K562 (cell line): Measurements from ENCODE around the gene ARHGAP12. TPM values are rescaled to one million over a fixed set of nuclear protein-coding genes. Genes with fewer than 3 reads are reported as not detected.

Experiments used
- ATAC-seq: fragments of 200-7000 bp; cut with Tn5 transposase; 3 replicates; pipeline ENCODE4 v1.9.1; 2020; ENCODE audit warnings: moderate library complexity
- BruUV-seq: library from RNA; stranded (reverse); fragments of 400-500 nt; replicated peaks from 2 replicates; lab custom pipeline; 2021; lab: Mats Ljungman, UMichigan
- CTCF ChIA-PET: fragments of 300-600 bp; formaldehyde crosslinking; extraction: SDS; loops from one replicate; lab custom pipeline; 2021; ENCODE audit warnings: low intra/inter-chr PET ratio; lab: Yijun Ruan, JAX
- POLR2A ChIA-PET: fragments of 300-600, 350-650 bp; sonication (Branson Sonifier 250); formaldehyde crosslinking; extraction: SDS; loops from one replicate; lab custom pipeline; 2021; ENCODE audit warnings: antibody characterized with exemption, inconsistent platforms; lab: Yijun Ruan, JAX
- DNase-seq, 4 experiments: peaks; one replicate each; pipeline versions ENCODE4 v3.0.0 to v3.0.0-alpha.2; 2011 to 2018; ENCODE audit warnings: low spot score in 3 of 4, mixed read lengths in 3 of 4; ENCODE audit errors: extremely low read depth in 1 of 4
- FAIRE-seq: peaks from 2 replicates; lab custom pipeline; 2011; peaks lifted over from hg19 to GRCh38; lab: Jason Lieb, UNC
- H2AFZ ChIP-seq: 2 replicates; pipeline ENCODE4 v1.6.0; 2011; ENCODE audit warnings: low read depth, low read length, control low read depth, inconsistent platforms
- H3K27ac ChIP-seq: fragments of 200-600 bp; 3 replicates; pipeline ENCODE4 v1.8.0; 2011; ENCODE audit warnings: low read depth, mild to moderate bottlenecking, control low read depth, inconsistent platforms, low read length, moderate library complexity, mixed read lengths; ENCODE audit errors: extremely low read depth
- H3K27me3 ChIP-seq, 2 experiments: fragments of 300-600 bp in 1 of 2; 2 replicates in 1 of 2; 3 replicates in 1 of 2; pipeline versions ENCODE4 v1.6.0 to v1.8.0; 2011; ENCODE audit warnings: inconsistent platforms in 2 of 2, low read length in 2 of 2, mild to moderate bottlenecking in 1 of 2, mixed read lengths in 1 of 2, moderate library complexity in 1 of 2; ENCODE audit not compliant: control insufficient read depth in 2 of 2, insufficient read depth in 2 of 2
- H3K36me3 ChIP-seq: fragments of 300-600 bp; 3 replicates; pipeline ENCODE4 v1.8.0; 2011; ENCODE audit warnings: mild to moderate bottlenecking, low read length, inconsistent platforms; ENCODE audit not compliant: control insufficient read depth, insufficient read depth
- H3K4me1 ChIP-seq, 2 experiments: fragments of 200-600 bp in 1 of 2; replicated peaks in 1 of 2; 2 replicates in 1 of 2; 3 replicates in 1 of 2; pipeline versions ENCODE4 v1.5.1 to v1.8.0; 2011; ENCODE audit warnings: inconsistent platforms in 2 of 2, low read length in 2 of 2, mild to moderate bottlenecking in 1 of 2, mixed read lengths in 1 of 2, moderate library complexity in 1 of 2; ENCODE audit not compliant: control insufficient read depth in 2 of 2, insufficient read depth in 2 of 2
- H3K4me2 ChIP-seq: 2 replicates; pipeline ENCODE4 v1.6.1; 2011; ENCODE audit warnings: low read length, control low read depth, inconsistent platforms, mixed read lengths; ENCODE audit not compliant: insufficient read depth
- H3K4me3 ChIP-seq: fragments of 200-600 bp; sonication (generic), shearing (Covaris generic); 2 replicates; pipeline ENCODE4 v1.5.1; 2016; ENCODE audit warnings: control low read depth, inconsistent platforms
- H3K79me2 ChIP-seq: fragments of 200-600 bp; 3 replicates; pipeline ENCODE4 v1.8.0; 2011; ENCODE audit warnings: low read length, inconsistent platforms; ENCODE audit not compliant: control insufficient read depth, insufficient read depth
- H3K9ac ChIP-seq, 2 experiments: 2 replicates each; pipeline versions ENCODE4 v1.6.0 to v1.6.1; 2011; ENCODE audit warnings: low read depth in 2 of 2, low read length in 2 of 2, control low read depth in 1 of 2, inconsistent platforms in 1 of 2, mild to moderate bottlenecking in 1 of 2, mixed read lengths in 1 of 2; ENCODE audit not compliant: insufficient read depth in 1 of 2
- H3K9me1 ChIP-seq: one replicate; pipeline ENCODE4 v1.6.0; 2011; ENCODE audit warnings: inconsistent platforms, mild to moderate bottlenecking, low read length, moderate library complexity; ENCODE audit not compliant: control insufficient read depth, insufficient read depth
- H3K9me3 ChIP-seq: replicated peaks from 2 replicates; pipeline ENCODE4 v1.5.1; 2011; ENCODE audit warnings: low read depth, low read length, inconsistent platforms; ENCODE audit not compliant: control insufficient read depth, insufficient read depth
- H4K20me1 ChIP-seq: replicated peaks from 2 replicates; pipeline ENCODE4 v1.6.1; 2011; ENCODE audit warnings: low read length, inconsistent platforms, mixed read lengths; ENCODE audit not compliant: control insufficient read depth, insufficient read depth
- DPF2 ChIP-seq: fragments of 450-650 bp; IDR thresholded peaks from 2 replicates; pipeline ENCODE4 v1.6.1; 2016
- HDAC1 ChIP-seq, 2 experiments: fragments of 450-650 bp; IDR thresholded peaks; 2 replicates each; pipeline ENCODE4 v1.6.1; 2016 to 2017; ENCODE audit warnings: inconsistent platforms in 1 of 2, mild to moderate bottlenecking in 1 of 2, moderate library complexity in 1 of 2
- KDM1A ChIP-seq, 2 experiments: fragments of 450-650 bp; IDR thresholded peaks; 2 replicates each; pipeline ENCODE4 v1.6.1; 2016; ENCODE audit warnings: mild to moderate bottlenecking in 2 of 2
- LARP7 ChIP-seq: fragments of 450-650 bp; IDR thresholded peaks from 2 replicates; pipeline ENCODE4 v1.6.1; 2016
- RBM34 ChIP-seq: fragments of 200-400 bp; formaldehyde crosslinking; IDR thresholded peaks from 2 replicates; pipeline ENCODE4 v1.6.1; 2018; ENCODE audit warnings: low read length, borderline replicate concordance; ENCODE audit not compliant: insufficient read depth
- TEAD4 ChIP-seq, 2 experiments: sonication (generic) in 1 of 2; formaldehyde crosslinking in 1 of 2; IDR thresholded peaks; 2 replicates each; pipeline versions ENCODE4 v1.6.1 to v1.8.0; 2012 to 2022; ENCODE audit warnings: borderline replicate concordance in 1 of 2, inconsistent platforms in 1 of 2, low read length in 1 of 2, mild to moderate bottlenecking in 1 of 2, missing genetic modification reagents in 1 of 2
- WGBS: fragments of 100-300 bp; shearing (Covaris generic); methylation state at CpG from one replicate; pipeline ENCODE4 v1.1.6; 2016; ENCODE audit warnings: low coverage, mixed read lengths; ENCODE audit not compliant: insufficient coverage; ENCODE audit errors: missing lambda C conversion rate; 5-methylcytosine and 5-hydroxymethylcytosine counted together
- in situ Hi-C: fragments of 300-500 bp; cut with MboI; formaldehyde crosslinking; loops from 4 replicates; pipeline ENCODE4 v1.15.0; 2018; ENCODE audit warnings: inconsistent platforms, mixed read lengths
- intact Hi-C: fragments of 100-400 bp; cut with micrococcal nuclease; formaldehyde crosslinking; loops from 2 replicates; pipeline ENCODE4 v1.14.2; 2022
- polyA plus RNA-seq, 8 experiments: library from polyadenylated mRNA; depleted of rRNA in 4 of 8; stranded (reverse) in 5 of 8; unstranded in 3 of 8; fragments of >200 nt; fragmentation: Nextera tagmentation in 2 of 8; fragmentation: Illumina TruSeq in 1 of 8; extraction: Ambion mirVana in 2 of 8; extraction: Trizol in 1 of 8; gene quantifications; 2 replicates each; pipeline versions ENCODE4 v1.2.1 to v1.2.3, GENCODE V29; 2011 to 2014; ENCODE audit warnings: inconsistent platforms in 1 of 8, missing spikeins in 1 of 8
- total RNA-seq, 7 experiments: library from RNA; depleted of rRNA in 6 of 7; stranded (reverse); fragments of >200 nt in 6 of 7; fragmentation: Illumina TruSeq in 2 of 7; extraction: Trizol in 2 of 7; gene quantifications; 2 replicates each; pipeline versions ENCODE4 v1.2.1 to v1.2.3, GENCODE V29; 2011 to 2021; ENCODE audit warnings: low replicate concordance in 1 of 7

The ARHGAP12 gene
- total and polyA plus RNA-seq, 9 of the 15 experiments (the other 6 are each of a cell fraction or from before 2014, with no cell fraction given): 4.4 to 18.7 (median 10.1) TPM

DNA sequence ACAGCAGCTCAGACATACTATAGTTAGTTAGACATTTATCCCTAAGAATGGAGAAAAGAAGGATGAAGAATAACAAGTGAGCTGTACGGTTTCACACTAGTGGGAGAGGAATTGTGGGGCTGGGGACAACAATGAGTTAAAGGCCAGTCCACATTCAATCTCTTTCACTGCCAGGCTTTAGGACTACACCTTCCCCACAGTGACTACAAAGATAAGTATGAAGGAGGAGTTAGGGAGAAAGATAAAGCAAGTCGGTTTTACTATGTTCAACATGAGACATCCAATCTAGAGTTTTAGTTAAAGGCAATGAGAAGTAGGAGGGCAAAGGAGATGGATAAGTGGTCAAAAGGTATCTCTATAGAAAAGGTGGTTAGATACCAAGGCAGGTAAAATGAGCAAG, 16.3 kb downstream of the ARHGAP12 start (continued):
- 0 out of 4 replicates have a peak, but pooled peaks of 1 of the 2 experiments have one; percentile 37 for TF ChIP-seq HDAC1 (IDR thresholded peaks at IDR 0.05)
- peak; percentile 45; the same call in 1 of the 2 replicates for TF ChIP-seq DPF2
- TF ChIP-seq TEAD4 (IDR thresholded peaks at IDR 0.05; ENCODE audit: low read length): 0 out of 2 replicates have a peak, but pooled peaks have one; percentile 33
- TF ChIP-seq TEAD4 (CRISPR knock-in tag; IDR thresholded peaks at IDR 0.05; ENCODE audit: borderline replicate concordance): no peak
- peak in 1 of 2 experiments; percentile 35; a peak in 1 of 4 replicates for TF ChIP-seq KDM1A (IDR thresholded peaks at IDR 0.05)

DNA sequence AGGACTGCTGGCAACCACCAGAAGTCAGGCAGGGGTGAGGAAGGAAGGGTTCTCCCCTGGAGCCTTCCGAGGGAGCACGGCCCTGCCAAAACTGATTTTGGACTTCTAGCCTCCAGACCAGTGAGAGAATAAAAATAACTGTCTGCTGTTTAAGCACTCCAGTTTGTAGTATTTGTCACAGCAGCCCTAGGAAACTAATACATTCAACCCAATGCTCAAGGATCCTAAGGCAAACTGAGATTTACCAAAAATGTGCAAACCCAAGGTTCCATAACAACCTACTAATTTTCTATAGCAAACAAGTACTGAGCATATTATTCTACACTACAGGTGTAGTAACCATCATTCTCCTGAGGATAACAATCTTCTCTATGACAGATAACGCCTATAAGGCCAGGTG, 18.6 kb downstream of the ARHGAP12 start:
- Histone ChIP-seq H3K9ac (no peak overlapping the region), H3K9me3 (no peaks in the 10 kb centered on the region), H3K27me3 (no peaks in the 10 kb centered on the region), H3K4me2 (no peak overlapping the region), H2AFZ (no peak overlapping the region), H3K9me1 (peaks cover 5% of the 10 kb centered on the region), H3K36me3 (peaks cover 13% of the 10 kb centered on the region; the same call in 2 of the 3 replicates), H3K4me1 (peaks cover 6 to 24% of the 10 kb centered on the region in 2 experiments; a peak in 4 of 5 replicates), H3K79me2 (peaks cover 53% of the 10 kb centered on the region), H3K27ac (no peak overlapping the region), H3K4me3 (no peak overlapping the region), H4K20me1 (peaks cover 17% of the 10 kb centered on the region; the same call in 1 of the 2 replicates)
- POLR2A ChIA-PET: no interaction called here
- WGBS: 66% methylated on average over 3 of the region's 3 CpGs
- ATAC-seq (no peak), DNase-seq (no peak), FAIRE-seq (no peak)
- TF ChIP-seq RBM34 (no peak), LARP7 (no peak)
- intact Hi-C loops (no loop called here), in situ Hi-C loops (no loop called here)
- CTCF ChIA-PET: no interaction called here
- BruUV-seq: no TSS peak
